Activated CD8-positive, alpha-beta memory T cell treated with anti-CD3 and anti-CD28 coated beads for 36 hours (primary cell): ENCODE data around the gene SMARCD3. TPM values are rescaled to one million over a fixed set of nuclear protein-coding genes. Genes with fewer than 3 reads are reported as not detected.

Experiments
- CTCF ChIA-PET: fragments of 350-600 bp; sonication (Branson Sonifier 250); formaldehyde crosslinking; loops from one replicate; lab custom pipeline; 2021; ENCODE audit warnings: antibody characterized with exemption; lab: Charles Lee
- POLR2A ChIA-PET: fragments of 350-600 bp; sonication (Branson Sonifier 250); formaldehyde crosslinking; loops from one replicate; lab custom pipeline; 2021; ENCODE audit warnings: antibody characterized with exemption; lab: Charles Lee
- total RNA-seq, 2 experiments: library from RNA; stranded (reverse); gene quantifications; one replicate each; pipeline ENCODE4 v1.2.3, GENCODE V29; 2021

SMARCD3 gene
- total RNA-seq, 2 experiments from 2014 or later, result 1.3 to 2.9 TPM

- ChIA-PET CTCF (interaction anchor here (5.1 kb wide), 1 partner anchor 13 kb away, joined by 30 read pairs; no protein-coding TSS in a partner anchor), POLR2A (no interaction called here)
Observed at GRCh38 chr7:151231080-151231479, 17.4 kb downstream of the SMARCD3 start.

GRCh38 chr7:151229249-151229648 lies 19.2 kb downstream of the SMARCD3 start:
- CTCF ChIA-PET, result interaction anchor here (5.1 kb wide), 1 partner anchor 14 kb away, joined by 30 read pairs; no protein-coding TSS in a partner anchor
- POLR2A ChIA-PET, result no interaction called here

GRCh38 chr7:151228024-151228866 lies 20.2 kb downstream of the SMARCD3 start:
- ChIA-PET CTCF (interaction anchor here (0.9 to 5.1 kb wide), 4 partner anchors 15 to 210 kb away, joined by 3 to 30 read pairs (median 4); no protein-coding TSS in a partner anchor), POLR2A (interaction anchor here (0.6 to 1.6 kb wide), 2 partner anchors 15 to 220 kb away, joined by 3 to 7 read pairs; no protein-coding TSS in a partner anchor)

GRCh38 chr7:151226875-151227782 lies 21.4 kb downstream of the SMARCD3 start, which contains the start of gene ABCF2:
Gene ABCF2, minus strand, starts transcription at chr7:151227205. Its CDS starts 747 bp downstream, at chr7:151226458.
- CTCF ChIA-PET, result interaction anchor here (0.9 to 5.1 kb wide), 10 partner anchors 16 to 209 kb away, joined by 3 to 30 read pairs (median 3); no protein-coding TSS in a partner anchor
- POLR2A ChIA-PET, result interaction anchor here (0.6 to 1.6 kb wide), 8 partner anchors 13 to 221 kb away, joined by 3 to 7 read pairs (median 4); no protein-coding TSS in a partner anchor

- ChIA-PET CTCF (interaction anchor here (1.0 to 5.1 kb wide), 8 partner anchors 17 to 208 kb away, joined by 3 to 30 read pairs (median 3); no protein-coding TSS in a partner anchor), POLR2A (interaction anchor here (0.8 to 1.6 kb wide), 5 partner anchors 13 to 218 kb away, joined by 3 to 7 read pairs (median 5); no protein-coding TSS in a partner anchor)
Observed at GRCh38 chr7:151226560-151226874, 22.0 kb downstream of the SMARCD3 start.

GRCh38 chr7:151225948-151226510 lies 22.5 kb downstream of the SMARCD3 start:
- POLR2A ChIA-PET, result interaction anchor here (0.9 kb wide), 1 partner anchor 187 kb away, joined by 3 read pairs; no protein-coding TSS in a partner anchor
- CTCF ChIA-PET, result interaction anchor here (1.0 to 5.1 kb wide), 5 partner anchors 11 to 208 kb away, joined by 3 to 30 read pairs (median 3); no protein-coding TSS in a partner anchor

- ChIA-PET CTCF (interaction anchor here (0.8 to 1.4 kb wide), 3 partner anchors 13 to 52 kb away, joined by 3 to 6 read pairs (median 3); no protein-coding TSS in a partner anchor), POLR2A (no interaction called here)
Observed at GRCh38 chr7:151223728-151224127, 24.8 kb downstream of the SMARCD3 start.

GRCh38 chr7:151218170-151218569 lies 30.3 kb downstream of the SMARCD3 start:
- CTCF ChIA-PET, result interaction anchor here (0.9 kb wide), 1 partner anchor 94 kb away, joined by 4 read pairs; no protein-coding TSS in a partner anchor
- POLR2A ChIA-PET, result no interaction called here

- ChIA-PET CTCF (no interaction called here), POLR2A (no interaction called here)
Observed at GRCh38 chr7:151215396-151215795, 33.1 kb downstream of the SMARCD3 start.

- ChIA-PET POLR2A (interaction anchor here (1.9 kb wide), 1 partner anchor 13 kb away, joined by 7 read pairs; the partner anchor contains the start of gene ABCF2), CTCF (no interaction called here)
Observed at GRCh38 chr7:151213826-151214225, 34.7 kb downstream of the SMARCD3 start.

- ChIA-PET POLR2A (interaction anchor here (1.9 kb wide), 1 partner anchor 14 kb away, joined by 7 read pairs; the partner anchor contains the start of gene ABCF2), CTCF (no interaction called here)
Observed at GRCh38 chr7:151212626-151213025, 35.9 kb downstream of the SMARCD3 start.

- CTCF ChIA-PET, result interaction anchor here (0.6 kb wide), 1 partner anchor 9 kb away, joined by 3 read pairs; no protein-coding TSS in a partner anchor
- POLR2A ChIA-PET, result no interaction called here
Observed at GRCh38 chr7:151211155-151211772, 37.2 kb downstream of the SMARCD3 start.

GRCh38 chr7:151210087-151210854 lies 38.2 kb downstream of the SMARCD3 start, which contains the start of gene H2BK1:
Gene H2BK1, minus strand, starts transcription at chr7:151210488. Its CDS starts 170 bp downstream, at chr7:151210318.
- ChIA-PET POLR2A (interaction anchor here (0.7 kb wide), 1 partner anchor 9 kb away, joined by 3 read pairs; no protein-coding TSS in a partner anchor), CTCF (no interaction called here)

- CTCF ChIA-PET, result no interaction called here
- POLR2A ChIA-PET, result no interaction called here
Observed at GRCh38 chr7:151209588-151209987, 38.9 kb downstream of the SMARCD3 start.

- ChIA-PET POLR2A (no interaction called here), CTCF (interaction anchor here (0.7 kb wide), 1 partner anchor 96 kb away, joined by 3 read pairs; no protein-coding TSS in a partner anchor)
Observed at GRCh38 chr7:151208253-151208862, 40.1 kb downstream of the SMARCD3 start.

- POLR2A ChIA-PET, result no interaction called here
Observed at GRCh38 chr7:151207804-151208203, 40.7 kb downstream of the SMARCD3 start.

More at GRCh38 chr7:151207804-151208203, 40.7 kb downstream of the SMARCD3 start:
- CTCF ChIA-PET, result interaction anchor here (0.7 kb wide), 1 partner anchor 96 kb away, joined by 3 read pairs; no protein-coding TSS in a partner anchor
